ENCODE results near the gene STH. TPM values are rescaled to one million over a fixed set of nuclear protein-coding genes. Genes with fewer than 3 reads are reported as not detected.

Gene STH, protein sequence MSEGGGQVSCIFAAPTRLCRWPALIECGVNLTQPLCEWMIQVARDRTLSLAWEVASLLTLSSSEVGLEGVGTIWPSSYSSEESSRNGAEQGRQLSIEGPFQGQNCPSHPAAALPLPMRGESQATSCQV
- not detected for total RNA-seq
- polyA plus RNA-seq (2013, experiment 1 of 2), result not detected
- polyA plus RNA-seq (2013, experiment 2 of 2), result not detected
- long read RNA-seq, experiment 1, result 0 reads
- long read RNA-seq, experiment 2, result 0 reads
- long read RNA-seq, experiment 3, result 0 reads
- long read RNA-seq, experiment 4, result 0 reads

DNA sequence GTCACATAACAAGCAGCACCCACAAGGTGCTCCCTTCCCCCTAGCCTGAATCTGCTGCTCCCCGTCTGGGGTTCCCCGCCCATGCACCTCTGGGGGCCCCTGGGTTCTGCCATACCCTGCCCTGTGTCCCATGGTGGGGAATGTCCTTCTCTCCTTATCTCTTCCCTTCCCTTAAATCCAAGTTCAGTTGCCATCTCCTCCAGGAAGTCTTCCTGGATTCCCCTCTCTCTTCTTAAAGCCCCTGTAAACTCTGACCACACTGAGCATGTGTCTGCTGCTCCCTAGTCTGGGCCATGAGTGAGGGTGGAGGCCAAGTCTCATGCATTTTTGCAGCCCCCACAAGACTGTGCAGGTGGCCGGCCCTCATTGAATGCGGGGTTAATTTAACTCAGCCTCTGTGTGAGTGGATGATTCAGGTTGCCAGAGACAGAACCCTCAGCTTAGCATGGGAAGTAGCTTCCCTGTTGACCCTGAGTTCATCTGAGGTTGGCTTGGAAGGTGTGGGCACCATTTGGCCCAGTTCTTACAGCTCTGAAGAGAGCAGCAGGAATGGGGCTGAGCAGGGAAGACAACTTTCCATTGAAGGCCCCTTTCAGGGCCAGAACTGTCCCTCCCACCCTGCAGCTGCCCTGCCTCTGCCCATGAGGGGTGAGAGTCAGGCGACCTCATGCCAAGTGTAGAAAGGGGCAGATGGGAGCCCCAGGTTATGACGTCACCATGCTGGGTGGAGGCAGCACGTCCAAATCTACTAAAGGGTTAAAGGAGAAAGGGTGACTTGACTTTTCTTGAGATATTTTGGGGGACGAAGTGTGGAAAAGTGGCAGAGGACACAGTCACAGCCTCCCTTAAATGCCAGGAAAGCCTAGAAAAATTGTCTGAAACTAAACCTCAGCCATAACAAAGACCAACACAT lies at the start of gene STH:
Gene STH, plus strand, starts transcription at position 264 of the 913 bp plus-strand sequence. Its CDS starts 30 bp downstream, at position 294.
- Histone ChIP-seq H3K9ac (ENCODE audit: extremely low read depth, low read length, poor library complexity, severe bottlenecking) (no peak within 1 kb of the TSS), H3K9me3 (ENCODE audit: control insufficient read depth, low read length) (no peaks in the 10 kb centered on the region), H3K27ac (ENCODE audit: low read depth, low read length) (no peak within 1 kb of the TSS), H3K36me3 (ENCODE audit: control insufficient read depth, insufficient read depth, low read length) (no peaks in the 10 kb centered on the region), H3K4me3 (ENCODE audit: low read length) (no peak within 1 kb of the TSS), H3K4me1 (ENCODE audit: control insufficient read depth, insufficient read depth, low read length) (no peaks in the 10 kb centered on the region), H3K27me3 (ENCODE audit: control insufficient read depth, insufficient read depth, low read length, poor library complexity, severe bottlenecking) (no peaks in the 10 kb centered on the region)
- no peak for DNase-seq
- Mint-ChIP-seq H3K27ac (no peak within 1 kb of the TSS), H3K4me1 (no peaks in the 10 kb centered on the region), H3K9me3 (no peaks in the 10 kb centered on the region), H3K36me3 (ENCODE audit: low read depth) (no peaks in the 10 kb centered on the region), H3K27me3 (ENCODE audit: insufficient read depth) (no peaks in the 10 kb centered on the region), H3K4me3 (no peak within 1 kb of the TSS)
- WGBS, 2 experiments (ENCODE audit: insufficient coverage in 1 of 2, insufficient read length in 1 of 2), result 88 to 89% methylated on average over 6 to 8 of the region's 8 CpGs
- TF ChIP-seq, protein P1, sequence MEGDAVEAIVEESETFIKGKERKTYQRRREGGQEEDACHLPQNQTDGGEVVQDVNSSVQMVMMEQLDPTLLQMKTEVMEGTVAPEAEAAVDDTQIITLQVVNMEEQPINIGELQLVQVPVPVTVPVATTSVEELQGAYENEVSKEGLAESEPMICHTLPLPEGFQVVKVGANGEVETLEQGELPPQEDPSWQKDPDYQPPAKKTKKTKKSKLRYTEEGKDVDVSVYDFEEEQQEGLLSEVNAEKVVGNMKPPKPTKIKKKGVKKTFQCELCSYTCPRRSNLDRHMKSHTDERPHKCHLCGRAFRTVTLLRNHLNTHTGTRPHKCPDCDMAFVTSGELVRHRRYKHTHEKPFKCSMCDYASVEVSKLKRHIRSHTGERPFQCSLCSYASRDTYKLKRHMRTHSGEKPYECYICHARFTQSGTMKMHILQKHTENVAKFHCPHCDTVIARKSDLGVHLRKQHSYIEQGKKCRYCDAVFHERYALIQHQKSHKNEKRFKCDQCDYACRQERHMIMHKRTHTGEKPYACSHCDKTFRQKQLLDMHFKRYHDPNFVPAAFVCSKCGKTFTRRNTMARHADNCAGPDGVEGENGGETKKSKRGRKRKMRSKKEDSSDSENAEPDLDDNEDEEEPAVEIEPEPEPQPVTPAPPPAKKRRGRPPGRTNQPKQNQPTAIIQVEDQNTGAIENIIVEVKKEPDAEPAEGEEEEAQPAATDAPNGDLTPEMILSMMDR (conservative IDR thresholded peaks at IDR 0.05), result no peak

DNA sequence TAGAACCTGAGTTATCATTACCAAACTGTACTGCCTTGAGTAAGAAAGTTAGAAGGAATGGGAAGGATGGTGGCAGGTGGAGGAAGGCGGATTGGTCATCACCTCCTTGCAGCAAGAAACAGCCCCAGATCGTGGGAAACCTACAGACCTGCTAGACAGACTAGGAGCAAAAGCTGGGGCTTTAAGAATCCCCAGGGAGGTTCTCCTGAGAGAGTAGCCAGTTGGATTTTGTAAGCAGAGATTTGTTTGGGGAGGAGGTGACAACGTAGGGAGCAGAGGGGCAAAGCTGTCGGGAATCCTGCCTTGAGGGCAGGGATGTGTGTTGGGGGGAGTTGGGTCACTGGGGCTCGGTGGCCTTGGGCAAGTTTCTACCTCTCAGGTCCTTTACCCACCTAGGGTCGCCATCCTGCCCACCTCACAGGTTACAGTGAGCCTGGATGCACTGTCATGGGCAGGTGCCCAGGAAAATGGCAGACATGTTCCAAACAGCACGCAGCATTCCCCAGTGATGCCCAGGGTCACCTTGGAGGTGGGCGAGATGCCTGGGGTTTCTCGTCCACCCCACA lies 49.2 kb upstream of the STH start:
- Mint-ChIP-seq H3K4me3 (no peak overlapping the region), H3K27ac (no peak overlapping the region), H3K9me3 (no peaks in the 10 kb centered on the region), H3K27me3 (ENCODE audit: insufficient read depth) (peaks cover 29% of the 10 kb centered on the region), H3K36me3 (ENCODE audit: low read depth) (no peaks in the 10 kb centered on the region), H3K4me1 (peaks cover 8% of the 10 kb centered on the region)
- WGBS, 2 experiments (ENCODE audit: insufficient coverage in 1 of 2, insufficient read length in 1 of 2), result 88 to 90% methylated on average over 4 to 9 of the region's 9 CpGs
- no peaks in the 10 kb centered on the region for H3K36me3 ChIP-seq (ENCODE audit: control insufficient read depth, insufficient read depth, low read length)
- H3K4me3 ChIP-seq (ENCODE audit: low read length), result no peak overlapping the region
- H3K9ac ChIP-seq (ENCODE audit: extremely low read depth, low read length, poor library complexity, severe bottlenecking), result no peak overlapping the region
- peaks cover 20% of the 10 kb centered on the region for H3K27me3 ChIP-seq (ENCODE audit: control insufficient read depth, insufficient read depth, low read length, poor library complexity, severe bottlenecking)
- no peak overlapping the region for H3K27ac ChIP-seq (ENCODE audit: low read depth, low read length)
- no peak for DNase-seq
- H3K9me3 ChIP-seq (ENCODE audit: control insufficient read depth, low read length), result no peaks in the 10 kb centered on the region
- TF ChIP-seq, protein P1 (conservative IDR thresholded peaks at IDR 0.05), result no peak
- H3K4me1 ChIP-seq (ENCODE audit: control insufficient read depth, insufficient read depth, low read length), result no peaks in the 10 kb centered on the region

DNA sequence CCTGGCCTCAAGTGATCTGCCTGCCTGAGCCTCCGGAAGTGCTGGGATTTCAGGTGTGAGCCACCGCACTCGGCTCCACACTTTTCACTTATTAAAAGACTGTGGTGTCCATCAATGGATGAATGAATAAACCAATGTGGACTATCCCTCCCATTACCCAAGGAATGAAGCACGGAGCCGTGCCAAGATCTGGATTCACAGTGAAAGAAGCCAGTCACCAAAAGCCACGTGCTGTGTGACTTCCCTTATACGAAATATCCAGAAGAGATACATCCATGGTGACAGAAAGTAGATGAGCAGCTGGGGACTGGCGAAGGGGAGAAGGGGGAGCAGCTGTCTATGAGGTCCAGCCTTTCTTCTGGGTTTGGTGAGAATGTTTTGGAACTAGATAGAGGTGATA lies 48.2 kb upstream of the STH start:
- Mint-ChIP-seq H3K27me3 (ENCODE audit: insufficient read depth) (peaks cover 26% of the 10 kb centered on the region), H3K4me3 (no peak overlapping the region), H3K9me3 (no peaks in the 10 kb centered on the region), H3K36me3 (ENCODE audit: low read depth) (no peaks in the 10 kb centered on the region), H3K27ac (no peak overlapping the region), H3K4me1 (peaks cover 8% of the 10 kb centered on the region)
- Histone ChIP-seq H3K4me3 (ENCODE audit: low read length) (no peak overlapping the region), H3K4me1 (ENCODE audit: control insufficient read depth, insufficient read depth, low read length) (no peaks in the 10 kb centered on the region), H3K27ac (ENCODE audit: low read depth, low read length) (no peak overlapping the region), H3K9me3 (ENCODE audit: control insufficient read depth, low read length) (no peaks in the 10 kb centered on the region), H3K27me3 (ENCODE audit: control insufficient read depth, insufficient read depth, low read length, poor library complexity, severe bottlenecking) (peaks cover 18% of the 10 kb centered on the region), H3K36me3 (ENCODE audit: control insufficient read depth, insufficient read depth, low read length) (no peaks in the 10 kb centered on the region), H3K9ac (ENCODE audit: extremely low read depth, low read length, poor library complexity, severe bottlenecking) (no peak overlapping the region)
- TF ChIP-seq, protein P1 (conservative IDR thresholded peaks at IDR 0.05), result no peak
- DNase-seq, result no peak
- 94 to 99% methylated on average over 8 of the region's 8 CpGs for WGBS, 2 experiments (ENCODE audit: insufficient coverage in 1 of 2, insufficient read length in 1 of 2)

Data from endodermal cell (in vitro differentiated cells).